ENCODE measurements around the gene SIDT1. TPM values are rescaled to one million over a fixed set of nuclear protein-coding genes. Genes with fewer than 3 reads are reported as not detected.

The SIDT1 gene
- 1.5 TPM for total RNA-seq
- long read RNA-seq, transcript SIDT1-212 (2 exons, 577 nt): major isoform, 9 of 13 reads
- long read RNA-seq, partial matches to known transcripts: 0 of 13 reads
- long read RNA-seq, other reads (novel, unspliced or antisense): 4 of 13 reads

DNA sequence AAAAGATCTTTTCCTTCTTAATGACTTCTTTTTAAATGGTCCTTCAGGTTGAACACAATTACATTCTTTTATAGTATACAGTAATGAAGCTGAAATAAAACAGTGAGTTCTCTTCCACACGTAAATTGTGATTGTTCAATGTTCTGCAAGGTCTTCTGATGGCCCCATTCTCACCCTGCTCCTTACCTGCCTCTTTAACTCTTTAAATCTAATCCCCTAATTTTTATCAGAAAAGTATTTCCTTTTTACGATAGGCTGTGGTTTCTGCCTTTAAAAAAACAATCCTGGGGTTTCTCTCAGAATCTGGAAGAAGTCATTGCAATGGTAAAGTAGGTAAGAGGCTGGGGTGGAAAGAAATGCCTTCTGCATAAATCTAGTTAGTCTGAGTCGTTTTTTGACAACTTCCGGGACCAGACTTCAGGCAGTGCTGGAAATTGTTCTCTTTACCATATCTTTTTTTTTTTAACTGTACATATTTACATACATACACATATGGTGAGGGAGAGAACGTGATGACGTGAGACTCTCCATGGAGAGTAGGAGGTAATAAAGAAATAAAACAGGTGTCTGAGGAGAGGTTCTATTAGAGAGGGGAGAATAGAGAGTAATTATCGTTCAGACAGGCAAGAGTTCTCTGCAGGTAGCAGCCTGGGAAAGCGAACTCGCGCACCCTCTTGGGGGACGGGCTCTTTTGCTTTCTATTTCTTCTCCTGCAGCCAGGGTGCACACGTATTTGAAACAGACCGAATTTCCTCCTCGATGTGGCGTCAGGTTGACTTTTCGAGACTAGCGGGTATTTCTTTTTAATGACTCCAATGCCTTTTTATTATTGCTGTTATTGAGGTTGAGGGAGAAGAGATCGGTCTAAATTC is at the start of gene SIDT1:
TSS of gene SIDT1 (plus strand) at position 730 of the 872 bp plus-strand sequence. CDS start 467 bp downstream, outside the sequence.
- no peak for DNase-seq (ENCODE audit: low spot score)

DNA sequence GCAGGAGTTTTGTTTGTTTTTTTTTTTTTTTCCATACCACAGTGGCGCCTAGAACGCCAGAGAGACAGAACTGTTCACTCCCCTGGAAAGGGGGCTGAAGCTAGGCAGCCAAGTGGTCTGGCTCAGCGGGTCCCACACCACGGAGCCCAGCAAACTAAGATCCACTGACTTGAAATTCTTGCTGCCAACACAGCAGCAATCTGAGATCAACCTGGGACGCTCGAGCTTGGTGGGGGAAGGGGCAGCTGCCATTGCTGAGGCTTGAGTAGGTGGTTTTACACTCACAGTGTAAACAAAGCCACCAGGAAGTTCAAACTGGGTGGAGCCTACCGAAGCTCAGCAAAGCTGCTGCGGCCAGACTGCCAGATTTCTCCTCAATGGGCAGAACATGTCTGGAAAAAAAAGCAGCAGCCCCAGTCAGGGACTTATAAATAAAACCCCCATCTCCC is 47.2 kb upstream of the SIDT1 start:
- DNase-seq (ENCODE audit: low spot score): no peak

DNA sequence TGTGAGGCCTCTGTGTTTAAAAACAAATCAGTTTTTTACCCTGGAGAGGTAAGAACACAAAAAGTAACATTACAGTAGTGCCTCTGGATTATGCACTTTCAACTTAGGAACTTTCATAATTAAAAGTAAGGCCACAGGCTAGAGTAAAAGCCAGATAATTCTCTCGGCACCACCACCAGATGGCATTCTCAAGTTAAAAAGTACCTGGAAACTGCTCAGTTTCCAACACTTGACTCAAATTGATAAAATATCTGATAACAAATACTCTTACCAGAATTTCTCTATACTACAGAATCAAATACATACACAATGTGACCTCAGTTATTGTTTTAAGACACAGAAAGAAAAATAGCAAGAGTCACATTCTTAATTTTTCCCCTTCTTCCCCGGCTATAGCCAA is 37.3 kb upstream of the SIDT1 start:
- no peak for DNase-seq (ENCODE audit: low spot score)

DNA sequence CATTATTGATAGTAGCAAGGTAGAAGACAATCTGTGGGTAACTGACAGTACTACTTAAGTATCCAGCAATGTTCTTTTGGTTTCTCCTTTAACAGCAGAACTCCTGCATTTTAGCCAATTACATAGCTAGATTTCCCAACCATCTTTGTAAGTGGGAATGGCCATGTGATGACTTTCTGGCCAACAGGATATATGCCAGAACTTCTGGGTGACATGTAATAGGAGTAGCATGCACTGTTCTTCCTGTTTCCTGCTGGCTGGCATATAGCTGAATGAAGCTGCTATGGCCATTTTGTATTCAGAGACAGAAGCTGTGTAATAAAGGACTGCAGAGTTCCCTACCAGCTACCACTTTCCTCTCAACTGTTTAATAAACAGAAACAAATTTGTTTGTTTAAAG is 35.4 kb upstream of the SIDT1 start:
- no peak for DNase-seq (ENCODE audit: low spot score)

DNA sequence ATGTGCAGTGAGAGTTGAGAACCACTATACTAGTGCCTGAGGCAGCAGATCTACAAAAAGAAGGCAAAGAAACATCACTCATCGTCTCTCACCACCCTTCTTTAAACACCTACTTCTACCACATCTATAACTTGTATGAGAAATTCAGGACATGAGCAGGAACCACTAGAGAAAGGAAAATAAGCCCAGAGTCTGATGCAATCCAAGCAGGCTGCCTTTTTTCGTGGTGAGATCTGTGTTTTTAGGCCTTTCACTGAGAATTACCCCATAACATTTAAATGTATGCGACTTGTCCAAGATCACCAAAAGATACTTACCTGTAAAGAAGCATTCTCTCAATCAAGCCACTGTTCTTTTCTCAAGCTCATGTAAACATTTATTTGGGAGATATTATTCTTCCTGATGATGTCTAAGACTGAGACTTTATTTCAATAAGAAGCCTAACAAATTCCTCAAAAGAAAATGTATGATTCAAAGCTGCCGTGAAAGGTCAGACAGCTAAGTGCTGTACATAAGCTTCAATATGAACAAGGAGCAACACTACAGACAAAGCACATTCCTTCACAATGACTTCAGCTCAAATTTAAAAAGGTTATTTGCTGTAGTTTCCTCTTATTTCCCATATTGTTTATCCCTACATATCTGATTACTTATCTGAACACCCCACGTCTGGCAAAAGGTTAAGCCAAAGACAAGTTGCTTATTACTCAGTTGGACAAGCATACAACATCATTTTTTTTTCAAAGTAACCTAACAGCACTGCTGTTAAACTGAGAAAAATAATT is 33.9 kb upstream of the SIDT1 start:
- no peak for DNase-seq (ENCODE audit: low spot score)

DNA sequence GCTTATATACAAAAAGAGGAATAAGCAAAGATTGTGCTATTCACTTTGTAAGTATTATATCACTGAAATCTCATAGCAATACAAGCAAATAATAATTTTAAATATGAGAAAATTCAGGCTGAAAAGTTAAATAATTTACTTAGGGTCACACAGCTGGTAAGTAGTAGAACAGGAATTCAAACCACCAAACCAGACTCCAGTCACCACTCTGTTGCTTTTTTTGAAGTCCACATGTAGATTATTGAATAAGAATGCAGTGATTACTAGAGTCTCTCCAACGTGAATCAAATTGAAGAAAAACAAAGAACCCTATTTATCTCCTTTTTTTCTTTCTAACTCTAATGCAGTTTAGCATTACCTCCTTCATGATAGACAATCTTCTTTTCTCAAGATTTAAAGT is 33.3 kb upstream of the SIDT1 start:
- no peak for DNase-seq (ENCODE audit: low spot score)

DNA sequence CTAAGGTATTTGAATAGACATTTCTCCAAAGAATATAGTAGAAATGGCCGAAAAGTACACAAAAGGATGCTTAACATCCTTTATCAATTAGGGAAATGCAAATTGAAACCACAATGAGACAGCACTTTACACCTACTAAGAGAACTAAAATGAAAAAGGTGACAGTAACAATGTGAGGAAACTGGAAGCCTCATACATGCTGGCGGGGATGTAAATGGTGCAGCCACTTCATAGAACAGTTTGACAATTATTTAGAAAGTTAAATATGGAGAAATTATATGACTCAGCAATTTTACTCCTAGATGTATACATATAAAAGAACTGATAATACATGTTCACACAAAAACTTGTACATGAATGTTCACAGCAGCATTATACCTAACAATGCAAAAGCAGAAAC is 30.8 kb upstream of the SIDT1 start:
- no peak for DNase-seq (ENCODE audit: low spot score)

DNA sequence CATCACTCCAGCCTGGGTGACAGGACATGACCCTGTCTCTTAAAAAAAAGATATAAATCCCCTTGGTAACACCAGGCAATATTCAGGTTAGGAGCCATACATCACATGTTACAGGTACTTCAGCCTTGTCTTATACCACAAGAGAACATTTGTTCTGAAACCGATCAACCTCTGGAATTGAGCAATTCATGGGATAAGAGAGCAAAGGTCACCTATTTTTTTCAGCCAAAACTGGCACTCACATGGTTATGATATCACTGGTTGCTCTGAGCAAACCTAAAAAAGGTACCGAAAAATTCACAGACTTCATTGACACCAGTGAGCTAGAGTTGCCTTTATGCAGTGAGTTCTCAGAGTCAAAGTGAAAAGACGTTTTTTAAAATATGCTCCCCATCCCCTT is 26.5 kb upstream of the SIDT1 start:
- no peak for DNase-seq (ENCODE audit: low spot score)

DNA sequence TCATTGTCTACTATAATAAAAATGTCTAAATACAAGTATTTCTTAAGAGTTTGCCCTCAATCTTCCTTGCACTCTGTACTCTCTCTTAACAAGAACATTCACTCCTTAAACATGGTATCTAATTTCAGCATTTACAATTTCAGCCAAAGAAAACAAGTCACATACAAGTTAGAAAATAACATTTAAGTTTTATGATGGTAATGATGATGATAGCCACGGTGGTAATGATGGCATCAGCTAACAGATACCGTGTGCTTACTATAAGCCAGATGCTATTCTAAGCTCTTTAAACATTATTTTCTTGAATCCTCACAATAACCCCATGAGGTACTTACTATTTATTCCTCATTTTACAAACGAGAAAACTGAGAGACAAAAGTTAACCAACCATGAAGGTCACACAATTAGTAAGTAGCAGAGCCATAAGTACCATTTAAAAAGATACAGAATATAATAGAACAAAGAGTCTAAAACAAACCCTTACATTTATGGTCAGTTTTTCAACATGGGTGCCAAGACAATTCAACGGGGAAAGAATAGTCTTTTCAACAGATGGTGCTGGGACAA is 24.8 kb upstream of the SIDT1 start:
- DNase-seq (ENCODE audit: low spot score): no peak

DNA sequence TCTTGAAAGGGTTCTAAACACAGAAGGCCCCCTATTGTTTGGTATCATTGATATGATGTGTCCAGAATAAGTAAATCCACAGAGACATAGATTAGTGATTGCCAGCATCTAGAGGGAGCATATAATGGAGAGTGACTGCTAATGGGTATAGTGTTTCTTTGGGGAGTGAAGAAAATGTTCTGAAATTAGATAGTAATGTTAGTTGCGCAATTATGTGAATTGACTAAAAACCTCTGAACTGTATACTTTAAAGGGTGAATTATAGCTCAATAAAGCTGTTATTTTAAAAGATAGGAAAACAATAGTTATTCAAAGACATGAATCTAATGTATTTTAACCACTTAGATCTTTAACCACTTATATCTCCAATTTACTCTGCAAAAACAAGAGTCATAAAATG is 23.4 kb upstream of the SIDT1 start:
- no peak for DNase-seq (ENCODE audit: low spot score)

DNA sequence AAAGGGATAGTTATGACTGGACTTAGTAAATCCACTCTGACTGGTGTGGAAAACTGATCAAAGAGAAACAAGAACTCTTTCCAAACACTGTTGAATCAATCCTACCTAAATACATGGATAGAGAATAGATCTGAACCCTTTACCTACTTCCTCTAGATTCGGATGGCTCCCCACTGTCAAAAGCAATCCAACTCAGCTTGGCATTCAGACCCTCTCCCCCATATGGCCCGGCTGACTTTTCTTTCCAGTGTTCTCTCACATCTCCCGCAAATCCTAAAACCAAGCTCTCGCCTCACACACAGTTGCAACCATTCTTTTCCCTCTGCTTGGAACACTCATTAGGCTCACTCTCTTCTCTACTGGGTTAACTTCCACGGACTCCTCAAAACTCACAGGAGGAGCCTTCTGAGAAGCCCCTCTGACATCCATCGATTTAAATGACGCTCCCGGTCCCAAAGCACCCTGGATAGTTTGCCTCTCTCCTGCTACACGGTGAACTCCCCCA is 18.0 kb upstream of the SIDT1 start:
- DNase-seq (ENCODE audit: low spot score): no peak

DNA sequence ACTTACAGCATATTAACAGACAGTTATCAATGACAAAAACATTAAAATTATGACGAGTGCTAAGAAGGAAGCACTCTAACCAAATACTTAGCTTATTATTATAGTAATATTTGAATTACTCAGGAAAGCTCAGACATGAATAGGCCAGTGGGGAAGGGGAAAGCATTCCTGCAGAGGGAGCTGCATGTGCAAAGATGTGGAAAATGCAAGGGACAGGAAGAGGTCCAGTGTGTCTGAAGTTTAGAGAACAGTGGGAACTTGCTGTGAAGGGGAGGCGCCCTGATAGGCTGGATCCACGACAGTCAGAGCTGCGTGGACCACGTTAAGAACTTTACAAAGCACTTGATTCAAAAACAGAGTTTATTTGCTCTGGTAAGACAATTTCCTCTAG is 16.2 kb upstream of the SIDT1 start:
- no peak for DNase-seq (ENCODE audit: low spot score)

DNA sequence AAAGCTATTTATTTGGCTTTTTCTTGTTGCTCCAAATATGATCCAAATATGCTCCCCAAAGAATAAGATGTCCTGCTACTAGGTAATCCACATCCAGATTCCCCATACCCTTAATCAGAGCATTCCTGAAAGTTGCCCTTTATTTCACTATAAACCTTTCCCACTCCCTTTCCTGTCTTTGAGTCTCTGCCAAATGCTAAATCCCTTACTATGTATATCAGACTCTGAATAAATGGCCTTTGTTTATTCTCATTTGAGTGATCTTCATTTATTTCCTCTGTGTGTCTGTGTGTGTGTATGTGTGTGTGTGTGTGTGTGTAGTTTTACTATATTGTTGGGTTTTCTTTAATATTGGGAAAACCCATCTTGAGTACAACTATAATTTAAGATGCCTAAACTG is 10.4 kb upstream of the SIDT1 start:
- no peak for DNase-seq (ENCODE audit: low spot score)

DNA sequence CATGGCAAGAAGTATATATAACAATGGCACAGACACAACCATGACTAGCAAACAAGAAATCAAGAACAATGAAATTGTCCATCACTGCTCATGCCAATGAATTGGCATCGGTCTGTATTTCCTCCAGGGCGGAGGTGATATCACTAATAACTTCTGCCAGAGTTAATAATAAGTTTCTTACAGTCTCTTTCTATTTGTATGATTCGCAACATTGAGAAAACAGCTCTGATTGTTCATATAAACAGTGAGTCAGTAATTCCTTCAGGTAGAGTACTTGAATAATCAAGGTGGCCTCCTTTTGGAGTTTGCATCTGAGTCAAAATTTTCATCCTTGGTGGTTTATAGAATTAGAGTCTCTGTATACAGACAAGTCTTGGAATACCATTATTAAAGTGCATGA is 9.1 kb upstream of the SIDT1 start:
- DNase-seq (ENCODE audit: low spot score): no peak

DNA sequence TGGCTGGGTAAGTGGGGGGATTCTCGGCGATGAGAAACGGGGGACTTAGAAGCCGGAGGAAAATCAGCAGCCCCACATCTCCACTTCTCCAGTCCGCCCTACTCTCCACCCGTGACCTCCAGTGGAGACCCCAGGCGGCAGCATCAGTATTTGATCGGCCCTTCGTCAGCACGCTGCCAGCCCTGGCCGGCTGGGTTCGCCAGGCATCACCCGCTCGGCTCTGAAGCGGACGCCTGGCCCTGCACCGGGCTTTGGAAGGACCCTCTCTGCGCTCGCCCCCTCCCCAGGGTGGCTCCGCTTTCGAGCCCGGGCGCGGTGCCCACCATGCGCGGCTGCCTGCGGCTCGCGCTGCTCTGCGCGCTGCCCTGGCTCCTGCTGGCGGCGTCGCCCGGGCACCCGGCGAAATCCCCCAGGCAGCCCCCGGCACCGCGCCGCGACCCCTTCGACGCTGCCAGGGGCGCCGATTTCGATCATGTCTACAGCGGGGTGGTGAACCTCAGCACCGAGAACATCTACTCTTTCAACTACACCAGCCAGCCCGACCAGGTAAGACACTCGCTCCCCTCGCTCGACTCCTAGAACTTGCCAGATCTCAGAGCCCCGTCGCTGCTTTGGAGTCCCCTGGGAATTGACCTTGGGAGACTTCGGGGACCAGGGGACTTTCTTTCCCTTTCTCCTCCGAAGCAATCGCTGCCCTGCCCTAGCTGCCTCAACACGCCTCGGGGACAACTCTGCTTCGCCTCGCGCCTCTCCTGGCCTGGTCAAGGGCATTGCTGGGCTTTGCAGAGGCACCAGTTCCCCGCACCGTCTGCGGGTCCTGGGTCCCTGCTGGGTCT is 561 bp downstream of the SIDT1 start:
- no peak for DNase-seq (ENCODE audit: low spot score)

DNA sequence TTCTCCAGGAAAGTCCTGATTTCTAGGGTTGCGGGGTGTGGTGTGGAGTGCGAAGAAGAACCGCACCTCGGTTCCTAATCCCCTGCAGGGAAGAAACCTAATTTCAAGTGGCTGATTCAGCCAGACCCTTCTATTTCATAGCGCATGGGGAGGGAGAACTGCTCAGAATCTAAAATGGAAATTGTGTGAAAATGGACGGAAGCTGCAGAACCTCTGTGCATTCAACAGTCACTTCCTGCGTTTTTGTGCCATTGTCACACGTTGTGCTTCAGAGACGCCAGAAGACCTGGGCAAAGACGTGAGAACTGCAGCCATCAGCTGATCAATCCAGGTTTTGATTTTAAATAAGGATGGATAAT is 1.2 kb downstream of the SIDT1 start:
- no peak for DNase-seq (ENCODE audit: low spot score)

DNA sequence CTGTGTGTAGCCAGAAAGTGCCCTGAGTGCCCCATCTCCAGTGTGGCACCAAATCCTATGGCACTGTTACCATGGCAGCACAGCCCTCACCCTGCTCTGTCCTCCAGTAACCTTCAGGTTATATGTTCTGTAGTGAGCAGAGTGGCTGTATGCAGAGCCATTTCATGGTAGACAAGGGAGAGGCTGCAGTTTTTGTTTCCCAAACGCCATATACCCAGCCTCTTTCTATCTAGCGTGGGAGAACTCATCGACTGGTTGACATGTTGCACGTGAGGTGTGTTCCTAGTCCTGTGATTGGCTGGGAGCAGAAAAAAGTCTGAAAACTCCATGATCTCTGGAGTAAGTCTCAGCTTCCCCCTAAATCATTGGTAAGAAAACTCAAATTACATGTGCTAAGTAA is 2.0 kb downstream of the SIDT1 start:
- DNase-seq (ENCODE audit: low spot score): no peak

DNA sequence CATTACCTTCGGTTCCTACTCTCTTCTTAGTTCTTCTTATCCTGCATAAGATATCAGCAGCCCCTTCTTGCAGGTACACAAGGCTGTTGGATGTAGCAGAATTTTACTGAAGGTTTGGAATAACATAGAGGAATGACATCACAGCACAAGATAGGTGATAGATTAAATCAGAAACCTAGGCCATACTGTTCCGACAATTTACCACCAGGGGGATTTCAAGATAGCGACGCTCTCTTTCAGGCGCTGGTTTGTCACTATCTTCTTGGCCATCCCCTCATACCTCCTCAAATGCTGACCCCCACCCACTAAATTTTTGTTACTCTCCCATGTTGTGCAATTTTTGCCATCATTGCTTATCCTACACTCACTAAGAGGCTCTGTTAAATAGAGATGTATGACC is 3.5 kb downstream of the SIDT1 start:
- DNase-seq (ENCODE audit: low spot score): no peak

DNA sequence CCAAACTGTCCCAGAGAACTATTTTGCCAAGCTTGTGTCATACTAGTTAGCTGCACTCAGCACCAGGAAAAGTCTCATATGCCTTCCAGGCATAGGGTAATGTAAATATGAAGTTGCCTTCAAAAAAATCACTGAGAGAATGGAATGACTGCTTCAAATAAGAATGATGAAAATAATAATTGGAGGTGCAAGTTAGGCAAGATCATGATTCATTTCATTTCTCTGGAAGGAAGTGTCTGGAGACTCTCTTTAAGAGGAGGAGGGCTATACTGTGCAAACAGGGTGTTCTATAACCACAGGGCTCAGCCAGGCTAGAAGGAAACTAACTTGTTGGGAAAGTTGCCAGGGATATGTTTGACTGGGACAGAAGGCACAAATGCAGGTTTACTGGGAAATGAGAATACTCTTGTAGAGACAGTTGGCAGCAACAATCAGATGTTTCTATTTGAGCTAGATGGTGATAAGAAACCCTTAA is 4.3 kb downstream of the SIDT1 start:
- DNase-seq (ENCODE audit: low spot score): no peak

DNA sequence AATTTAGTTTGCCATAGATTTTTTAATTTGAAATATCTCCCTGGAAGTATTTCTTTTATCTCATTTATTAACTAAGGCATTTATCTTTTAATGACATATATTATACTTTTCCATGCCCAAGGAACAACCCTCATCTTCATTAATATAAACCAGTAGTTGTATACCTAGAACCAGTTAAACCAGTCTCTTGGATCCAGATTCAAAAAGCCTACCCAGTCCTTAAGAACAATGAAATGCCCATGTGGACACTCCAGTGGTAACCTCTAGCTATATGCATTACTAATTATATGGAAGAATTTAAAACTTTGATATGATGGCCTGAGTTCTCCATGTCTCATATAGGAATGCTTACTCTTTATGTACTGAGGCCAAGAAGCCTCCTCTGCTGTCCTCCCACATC is 4.8 kb downstream of the SIDT1 start:
- no peak for DNase-seq (ENCODE audit: low spot score)

DNA sequence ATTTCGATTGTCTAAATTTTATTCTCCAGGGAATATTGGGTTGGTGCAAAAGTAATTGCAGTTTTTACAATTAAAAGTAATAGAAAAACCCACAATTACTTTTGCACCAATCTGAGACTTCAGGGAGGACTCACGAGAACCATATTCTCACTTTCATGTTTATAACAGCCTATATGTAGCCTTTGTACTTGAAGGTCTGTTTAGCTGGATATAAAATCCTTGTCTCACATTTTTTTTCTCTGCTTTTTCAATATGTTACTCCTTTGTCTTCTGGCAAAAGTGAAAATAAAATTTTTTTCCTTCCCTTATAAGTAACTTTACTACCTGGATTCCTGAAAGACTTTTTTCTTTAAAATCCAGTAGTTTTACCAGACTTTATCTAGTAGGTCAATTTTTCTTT is 9.2 kb downstream of the SIDT1 start:
- no peak for DNase-seq (ENCODE audit: low spot score)

Data from mesenteric fat pad (tissue), 1 donor.